Measurements from ENCODE around the gene LEPROT. TPM values are rescaled to one million over a fixed set of nuclear protein-coding genes. Genes with fewer than 3 reads are reported as not detected.

Gene LEPROT
- total RNA-seq, 2 donors from 2014 or later = 19.7 to 49.0 TPM

- Mint-ChIP-seq H3K36me3 (ENCODE audit: low read depth) (peaks cover 23% of the 10 kb centered on the region), H3K9me3 (peaks cover 4% of the 10 kb centered on the region), H3K4me3 (no peak overlapping the region), H3K4me1 (peaks cover 23% of the 10 kb centered on the region), H3K27me3 (ENCODE audit: insufficient read depth) (no peaks in the 10 kb centered on the region), H3K27ac (no peak overlapping the region)
- H3K4me3 ChIP-seq (ENCODE audit: low read length) = peak overlapping the region; percentile 96
- peak overlapping the region; percentile 93 for H3K9ac ChIP-seq (ENCODE audit: extremely low read depth, low read length, poor library complexity, severe bottlenecking)
- TF ChIP-seq CTCF (conservative IDR thresholded peaks at IDR 0.05) = no peak
- H3K36me3 ChIP-seq (ENCODE audit: control insufficient read depth, insufficient read depth, low read length) = peaks cover 19% of the 10 kb centered on the region
- no peaks in the 10 kb centered on the region for H3K4me1 ChIP-seq (ENCODE audit: control insufficient read depth, insufficient read depth, low read length)
- no peak for DNase-seq
- peak overlapping the region; percentile 95 for H3K27ac ChIP-seq (ENCODE audit: low read depth, low read length)
- WGBS, 2 experiments (ENCODE audit: insufficient coverage in 1 of 2, insufficient read length in 1 of 2) = 30 to 35% methylated on average over 9 to 13 of the region's 13 CpGs
- H3K27me3 ChIP-seq (ENCODE audit: control insufficient read depth, insufficient read depth, low read length, poor library complexity, severe bottlenecking) = no peaks in the 10 kb centered on the region
- H3K9me3 ChIP-seq (ENCODE audit: control insufficient read depth, low read length) = peaks cover 5% of the 10 kb centered on the region
These were observed 1.0 kb downstream of the LEPROT start for GRCh38 chr1:65421351-65422025.

DNA sequence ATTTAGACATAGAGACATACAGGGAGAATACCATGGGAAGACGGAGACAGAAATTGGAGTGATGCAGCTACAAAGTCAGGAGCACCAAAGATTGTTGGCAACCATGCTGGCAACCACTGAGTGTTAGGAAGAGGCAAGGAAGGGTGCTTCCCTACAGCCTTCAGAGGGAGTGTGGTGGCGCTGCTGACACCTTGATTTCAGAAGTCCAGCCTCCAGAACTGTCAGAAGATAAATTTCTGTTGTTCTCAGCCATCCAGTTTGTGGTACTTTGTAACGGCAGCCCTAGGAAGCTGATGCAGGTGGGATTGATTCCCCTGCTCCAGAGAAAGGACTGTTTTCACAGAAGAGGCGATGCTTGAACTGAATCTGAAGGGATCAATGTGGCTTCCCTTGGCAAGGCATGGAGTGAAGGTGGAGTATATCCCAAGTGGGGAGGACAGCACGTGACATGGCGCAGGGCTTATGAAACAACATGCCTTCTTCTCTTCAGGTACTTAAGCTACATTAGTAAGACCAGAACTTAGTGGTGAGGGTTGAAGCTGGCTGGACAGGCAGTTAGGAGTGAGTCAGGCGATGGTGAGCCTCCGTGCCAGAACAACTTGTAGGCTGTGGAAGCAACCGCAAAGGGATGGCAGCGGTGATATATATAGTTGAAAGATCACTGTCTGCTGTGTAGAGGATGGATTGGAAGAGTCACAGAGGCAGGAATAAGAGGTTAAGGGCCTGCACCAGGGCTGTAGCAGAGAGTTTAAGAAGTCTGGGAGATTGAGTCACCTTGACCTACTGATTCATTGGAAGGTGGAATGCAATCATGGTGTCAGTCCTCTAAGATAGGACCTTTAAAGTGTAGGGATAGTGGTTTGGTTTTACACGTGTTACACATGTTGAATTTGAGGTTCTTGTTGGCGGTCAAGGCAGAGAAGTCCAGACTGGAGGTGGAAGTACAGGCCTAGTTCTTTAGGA lies 2.1 kb downstream of the LEPROT start:
- Histone ChIP-seq H3K4me3 (ENCODE audit: low read length) (peak overlapping the region; percentile 96), H3K9ac (ENCODE audit: extremely low read depth, low read length, poor library complexity, severe bottlenecking) (no peak overlapping the region), H3K4me1 (ENCODE audit: control insufficient read depth, insufficient read depth, low read length) (no peaks in the 10 kb centered on the region), H3K9me3 (ENCODE audit: control insufficient read depth, low read length) (peaks cover 5% of the 10 kb centered on the region), H3K36me3 (ENCODE audit: control insufficient read depth, insufficient read depth, low read length) (peaks cover 28% of the 10 kb centered on the region), H3K27ac (ENCODE audit: low read depth, low read length) (no peak overlapping the region), H3K27me3 (ENCODE audit: control insufficient read depth, insufficient read depth, low read length, poor library complexity, severe bottlenecking) (no peaks in the 10 kb centered on the region)
- H3K4me1 Mint-ChIP-seq = peaks cover 23% of the 10 kb centered on the region
- H3K36me3 Mint-ChIP-seq (ENCODE audit: low read depth) = peaks cover 32% of the 10 kb centered on the region
- no peak for DNase-seq
- no peak for TF ChIP-seq CTCF (conservative IDR thresholded peaks at IDR 0.05)
- H3K9me3 Mint-ChIP-seq = peaks cover 4% of the 10 kb centered on the region
- H3K27me3 Mint-ChIP-seq (ENCODE audit: insufficient read depth) = no peaks in the 10 kb centered on the region
- 92 to 96% methylated on average over 12 of the region's 12 CpGs for WGBS, 2 experiments (ENCODE audit: insufficient coverage in 1 of 2, insufficient read length in 1 of 2)
- no peak overlapping the region for H3K4me3 Mint-ChIP-seq
- no peak overlapping the region for H3K27ac Mint-ChIP-seq

DNA sequence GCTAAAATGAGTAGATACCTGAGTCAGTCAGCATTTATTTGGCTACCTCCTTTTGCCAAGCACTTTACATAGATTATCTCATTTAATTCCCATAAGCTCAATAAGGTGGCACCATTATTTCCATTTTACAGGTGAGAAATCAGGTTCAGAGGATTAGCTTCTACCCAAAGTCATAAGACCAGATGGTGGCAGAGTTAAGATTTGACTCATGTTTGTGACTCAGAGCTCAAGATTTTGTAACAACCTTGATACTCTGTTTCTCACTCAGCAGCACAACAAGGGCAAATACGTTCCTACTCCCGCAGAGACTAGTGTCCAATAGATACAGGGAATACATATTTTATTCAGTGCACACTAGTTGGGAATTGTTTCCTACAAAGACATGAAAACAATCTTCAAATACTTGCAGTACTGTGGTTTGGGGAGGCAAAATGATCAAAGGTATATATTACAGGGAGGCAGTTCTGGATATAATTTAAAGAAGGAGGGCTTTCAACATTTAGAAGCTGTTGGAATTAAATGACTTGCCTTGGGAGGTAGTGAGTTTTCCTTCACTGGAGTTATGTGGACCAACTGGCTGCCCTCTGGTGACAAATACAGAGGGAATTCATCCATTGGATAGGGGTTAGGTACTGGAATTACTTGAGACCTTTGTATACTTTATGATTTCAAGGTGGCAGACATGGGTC lies 3.6 kb downstream of the LEPROT start:
- no peaks in the 10 kb centered on the region for H3K9me3 ChIP-seq (ENCODE audit: control insufficient read depth, low read length)
- Mint-ChIP-seq H3K27me3 (ENCODE audit: insufficient read depth) (no peaks in the 10 kb centered on the region), H3K4me1 (peaks cover 19% of the 10 kb centered on the region), H3K27ac (no peak overlapping the region), H3K36me3 (ENCODE audit: low read depth) (peaks cover 41% of the 10 kb centered on the region), H3K4me3 (no peak overlapping the region), H3K9me3 (no peaks in the 10 kb centered on the region)
- no peak for DNase-seq
- 94% methylated on average over 2 of the region's 2 CpGs; no CpG with 5 or more reads in 1 of the 2 experiments for WGBS, 2 experiments (ENCODE audit: insufficient coverage in 1 of 2, insufficient read length in 1 of 2)
- no peak overlapping the region for H3K9ac ChIP-seq (ENCODE audit: extremely low read depth, low read length, poor library complexity, severe bottlenecking)
- no peak overlapping the region for H3K4me3 ChIP-seq (ENCODE audit: low read length)
- H3K36me3 ChIP-seq (ENCODE audit: control insufficient read depth, insufficient read depth, low read length) = peaks cover 35% of the 10 kb centered on the region
- no peak for TF ChIP-seq CTCF (conservative IDR thresholded peaks at IDR 0.05)
- no peaks in the 10 kb centered on the region for H3K27me3 ChIP-seq (ENCODE audit: control insufficient read depth, insufficient read depth, low read length, poor library complexity, severe bottlenecking)
- no peaks in the 10 kb centered on the region for H3K4me1 ChIP-seq (ENCODE audit: control insufficient read depth, insufficient read depth, low read length)
- no peak overlapping the region for H3K27ac ChIP-seq (ENCODE audit: low read depth, low read length)
